DMS79 (cell line): ENCODE data around the gene GNA15.
"Not testable (repeated sequence)": the region's sequence is repeated elsewhere in the genome, so short reads cannot be mapped to it uniquely, and the experiment has no call there.

Experiments used
- DNase-seq: peaks from one replicate; lab custom pipeline; 2025; lab: John Stamatoyannopoulos, UW

Gene GNA15

GRCh38 chr19:3135961-3136683 lies at the start of gene GNA15:
Gene GNA15, plus strand, starts transcription at chr19:3136033. Its CDS starts 418 bp downstream, at chr19:3136451.
- no peak for DNase-seq

GRCh38 chr19:3087769-3088168 lies 48.1 kb upstream of the GNA15 start:
- DNase-seq: no peak

DNA sequence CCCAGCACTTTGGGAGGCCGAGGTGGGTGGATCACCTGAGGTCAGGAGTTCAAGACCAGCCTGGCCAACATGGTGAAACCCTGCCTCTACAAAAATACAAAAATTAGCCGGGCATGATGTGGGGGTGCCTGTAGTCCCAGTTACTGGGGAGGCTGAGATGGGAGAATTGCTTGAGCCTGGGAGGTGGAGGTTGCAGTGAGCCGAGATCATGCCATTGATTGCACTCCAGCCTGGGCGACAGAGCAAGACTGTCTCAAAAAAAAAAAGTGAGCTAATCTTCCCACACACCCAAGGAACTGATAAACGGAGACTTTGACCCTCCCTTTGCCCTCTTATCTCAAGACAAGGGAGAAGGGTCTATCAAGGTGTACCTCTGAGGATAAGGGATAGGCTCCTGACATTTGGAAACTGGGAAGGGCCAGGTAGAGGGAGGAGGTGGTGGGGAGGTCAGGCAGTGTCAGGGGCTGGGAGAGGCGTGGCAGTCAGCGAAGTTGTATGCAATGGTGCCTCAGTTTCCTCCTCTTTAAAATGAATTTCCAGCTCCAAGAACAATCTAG lies 46.5 kb upstream of the GNA15 start:
- not testable (repeated sequence) for DNase-seq

DNA sequence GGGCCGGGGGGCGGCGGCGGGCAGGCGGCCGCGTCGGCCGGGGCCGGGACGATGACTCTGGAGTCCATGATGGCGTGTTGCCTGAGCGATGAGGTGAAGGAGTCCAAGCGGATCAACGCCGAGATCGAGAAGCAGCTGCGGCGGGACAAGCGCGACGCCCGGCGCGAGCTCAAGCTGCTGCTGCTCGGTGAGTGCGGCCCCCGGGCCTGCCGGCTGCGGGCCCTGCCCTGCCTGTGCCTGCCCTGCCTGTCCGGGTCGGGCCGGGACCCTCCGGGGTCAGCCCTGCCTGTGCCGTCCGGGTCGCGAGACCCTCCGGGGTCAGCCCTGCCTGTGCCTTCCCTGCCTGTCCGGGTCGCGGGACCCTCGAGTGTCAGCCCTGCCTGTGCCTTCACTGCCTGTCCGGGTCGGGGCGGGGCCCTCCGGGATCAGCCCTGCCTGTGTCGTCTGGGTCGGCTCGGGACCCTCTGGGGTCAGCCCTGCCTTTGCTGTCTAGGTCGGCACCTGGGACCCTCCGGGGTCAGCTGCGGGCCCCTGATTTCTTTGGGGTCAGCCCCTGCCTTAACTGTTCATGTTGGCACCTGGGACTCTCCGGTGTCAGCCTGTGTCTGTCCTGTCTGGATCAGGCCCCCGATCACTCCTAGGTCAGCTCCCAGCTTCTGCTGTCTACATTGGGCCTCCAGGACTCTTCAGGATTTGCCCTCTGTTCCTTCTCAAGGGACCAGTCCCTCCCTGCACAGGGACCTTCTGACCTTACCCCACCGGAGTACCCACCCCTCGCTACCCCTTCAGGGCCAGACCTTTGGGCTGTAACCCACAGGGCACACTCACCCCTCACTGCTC lies 41.0 kb upstream of the GNA15 start:
- no peak for DNase-seq

- peak; percentile 12 for DNase-seq
Measured at GRCh38 chr19:3095441-3096191, 40.2 kb upstream of the GNA15 start.

- no peak for DNase-seq
Measured at GRCh38 chr19:3096267-3096901, 39.4 kb upstream of the GNA15 start.

DNA sequence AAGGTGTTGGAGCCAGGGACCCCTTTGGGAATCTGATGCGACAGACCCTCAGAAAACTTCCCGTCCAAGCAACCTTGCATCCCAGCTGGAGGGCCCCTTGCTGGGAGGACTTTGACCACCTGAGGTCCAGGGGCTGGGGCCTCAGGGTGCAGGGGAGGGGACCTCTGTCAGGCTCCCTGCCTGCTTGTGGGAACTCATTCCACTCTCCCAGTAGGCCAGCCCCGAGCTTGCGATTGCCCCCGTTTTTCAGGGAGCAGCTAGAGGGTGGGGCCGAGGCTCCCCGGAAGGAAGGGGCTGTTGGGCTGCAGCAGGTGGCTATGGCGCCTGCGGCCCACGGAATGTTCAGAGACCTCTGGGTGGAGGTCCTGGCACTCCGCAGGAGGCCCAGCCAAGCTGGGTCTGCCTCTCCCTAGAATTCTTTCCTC lies 38.9 kb upstream of the GNA15 start:
- no peak for DNase-seq

DNA sequence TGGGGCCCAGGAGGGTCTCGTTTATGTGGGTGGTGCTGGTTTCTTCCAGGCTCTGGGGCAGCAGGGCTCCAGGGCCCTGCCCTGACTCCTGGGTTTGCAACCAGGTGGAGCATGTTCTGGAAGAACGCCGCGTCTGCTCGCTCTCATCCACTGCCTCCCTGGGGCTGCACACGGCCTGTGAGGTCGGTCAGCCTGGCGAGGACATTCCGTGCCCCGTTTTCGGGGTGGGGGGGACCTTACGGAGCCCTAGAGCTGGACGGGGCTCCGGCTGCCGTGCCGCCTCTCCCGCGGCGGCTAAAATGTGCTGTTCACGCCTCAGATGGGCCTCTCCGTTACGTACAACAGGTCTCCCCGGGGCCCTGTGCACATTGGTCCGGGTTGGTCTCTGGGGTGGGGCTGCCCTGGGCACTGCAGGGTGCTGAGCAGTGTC lies 38.4 kb upstream of the GNA15 start:
- no peak for DNase-seq

- DNase-seq: no peak
Measured at GRCh38 chr19:3098141-3098514, 37.7 kb upstream of the GNA15 start.

DNA sequence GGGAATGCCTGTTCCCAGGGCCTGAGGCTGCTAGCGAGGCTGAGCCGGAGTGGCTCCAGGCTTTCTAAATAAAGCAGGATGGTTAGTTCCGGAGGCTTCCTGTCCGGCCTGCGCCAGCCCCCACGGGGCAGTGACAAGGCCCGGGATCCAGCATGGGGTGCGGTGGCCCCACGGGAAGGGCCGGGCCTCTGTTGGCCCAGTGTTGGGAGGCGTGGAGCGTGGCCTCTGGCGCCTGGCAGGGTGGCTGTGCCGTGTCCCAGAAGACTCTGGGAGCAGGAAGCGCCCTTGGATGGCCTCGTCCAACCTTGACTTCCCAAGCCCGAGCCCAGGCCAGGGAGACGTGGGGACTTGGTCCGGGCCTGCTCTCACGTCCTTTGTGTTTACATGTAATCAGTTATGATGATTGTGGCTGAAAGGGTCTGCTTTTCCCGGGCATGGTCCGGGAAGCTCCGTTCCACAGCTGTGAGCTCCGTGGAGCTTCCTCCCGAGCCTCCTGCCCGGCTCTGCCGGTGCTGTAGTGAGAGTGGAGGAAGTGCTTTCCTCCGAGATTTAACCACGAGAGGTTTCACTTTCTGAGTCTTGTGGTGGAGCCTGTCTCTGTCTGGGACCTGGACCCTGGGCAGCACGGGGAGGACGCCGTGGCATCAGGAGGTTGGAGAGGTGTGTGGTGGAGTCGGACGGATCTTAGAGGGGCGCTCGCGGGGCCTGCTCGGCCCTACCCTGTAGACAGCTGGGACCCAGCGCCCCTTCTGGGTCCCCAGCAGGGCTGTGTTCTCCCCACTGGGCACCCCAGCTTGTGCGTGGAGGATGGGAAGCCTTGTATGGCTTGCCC lies 37.1 kb upstream of the GNA15 start:
- DNase-seq: no peak

DNA sequence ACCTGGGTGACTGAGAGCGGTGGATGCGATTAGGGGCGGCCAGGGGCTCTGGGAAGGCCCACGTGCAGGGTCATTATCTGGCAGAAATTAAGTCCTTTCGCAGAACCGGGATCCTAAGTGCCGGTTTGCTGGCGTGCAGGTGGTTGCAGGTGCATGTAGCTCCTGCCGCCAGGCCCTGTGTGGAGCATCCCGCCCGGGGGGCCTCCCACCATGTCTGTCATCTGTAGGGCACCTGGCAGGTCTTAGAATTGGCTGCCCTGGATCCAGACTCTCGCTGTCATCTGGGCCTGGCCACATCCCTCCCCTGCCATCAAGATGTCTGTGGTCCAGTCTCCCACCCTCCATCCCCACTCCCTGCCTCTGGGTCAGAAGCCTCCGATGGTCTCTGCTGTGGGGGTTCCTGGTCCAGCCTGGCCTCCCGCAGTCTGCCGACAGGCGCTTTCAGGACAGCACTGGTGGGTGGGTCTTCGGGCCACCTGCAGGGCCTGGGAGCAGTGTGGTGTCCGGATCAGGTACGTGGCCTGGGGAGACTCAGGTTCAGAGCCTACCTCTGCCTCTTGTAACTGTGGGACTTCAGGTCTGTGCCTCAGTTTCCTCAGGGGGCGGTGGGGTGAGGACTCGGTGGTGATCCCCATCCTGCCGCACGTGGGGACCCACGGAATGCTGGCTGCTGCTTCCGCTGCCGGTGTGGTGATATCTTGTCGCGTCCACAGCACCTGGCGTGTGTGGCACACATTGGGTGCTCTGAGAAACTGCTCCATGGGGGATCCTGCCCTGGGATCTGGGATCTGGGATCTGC lies 36.3 kb upstream of the GNA15 start:
- DNase-seq: no peak

GRCh38 chr19:3100331-3100730 lies 35.5 kb upstream of the GNA15 start:
- DNase-seq: no peak

- no peak for DNase-seq
Measured at GRCh38 chr19:3100747-3101730, 34.8 kb upstream of the GNA15 start.

DNA sequence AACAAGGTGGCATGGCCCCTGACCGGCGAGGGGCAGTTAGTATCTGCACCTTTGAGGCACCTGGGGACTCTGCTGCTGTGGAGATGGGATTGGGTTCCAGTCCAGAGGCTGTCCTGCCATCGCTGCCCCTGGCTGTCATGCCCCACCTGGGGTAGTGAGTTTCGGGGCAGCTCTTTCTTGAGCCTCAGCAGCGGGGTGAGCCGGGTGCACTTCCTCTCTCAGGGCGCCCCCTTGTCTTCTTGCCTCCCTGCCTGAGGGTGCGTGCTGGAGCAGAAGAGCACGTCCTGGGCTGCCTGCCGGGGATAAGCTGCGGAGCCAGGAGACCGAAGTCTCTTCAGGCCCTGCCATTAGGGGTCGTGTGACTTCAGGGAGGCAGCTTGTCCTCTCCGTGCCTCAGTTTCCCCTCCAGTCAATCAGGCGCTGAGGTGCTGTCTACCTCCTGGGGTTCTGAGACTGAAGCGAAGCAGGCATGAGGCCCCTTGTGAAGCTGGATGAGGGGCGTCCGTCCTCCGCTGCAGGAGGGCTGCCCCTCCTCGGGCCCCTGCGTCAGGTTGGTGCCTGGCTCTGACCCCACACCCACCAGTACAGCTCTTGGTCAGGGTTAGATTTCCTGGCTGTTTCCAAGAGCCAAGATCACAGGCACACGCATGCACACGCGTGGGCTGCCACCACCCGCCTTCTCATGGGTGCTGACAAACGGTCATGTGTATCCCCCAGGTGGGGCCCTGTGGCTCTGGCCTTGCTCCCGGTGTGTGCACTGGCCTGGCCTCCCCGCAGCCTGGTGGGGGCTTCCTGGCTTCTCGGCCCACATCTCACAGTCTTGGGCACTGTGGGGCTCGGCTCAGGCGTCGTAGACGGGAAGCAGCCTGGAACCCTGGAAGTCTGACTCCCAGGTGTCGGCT lies 33.3 kb upstream of the GNA15 start:
- no peak for DNase-seq

DNA sequence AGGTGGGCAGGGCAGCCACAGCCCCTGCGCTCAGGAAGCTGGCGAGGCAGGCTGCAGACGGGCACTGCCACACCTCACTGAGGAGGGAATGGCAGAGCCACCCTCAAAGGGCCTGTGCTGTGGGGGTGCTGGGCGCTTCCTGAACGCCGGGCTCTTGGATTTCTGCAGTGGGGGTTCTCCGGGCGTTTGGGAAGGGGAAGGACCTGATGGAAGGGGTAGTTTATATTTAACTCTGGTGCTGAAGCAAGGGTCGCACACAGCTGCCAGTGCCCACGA lies 31.2 kb upstream of the GNA15 start:
- DNase-seq: no peak

- DNase-seq: no peak
Measured at GRCh38 chr19:3105641-3106508, 30.0 kb upstream of the GNA15 start.

DNA sequence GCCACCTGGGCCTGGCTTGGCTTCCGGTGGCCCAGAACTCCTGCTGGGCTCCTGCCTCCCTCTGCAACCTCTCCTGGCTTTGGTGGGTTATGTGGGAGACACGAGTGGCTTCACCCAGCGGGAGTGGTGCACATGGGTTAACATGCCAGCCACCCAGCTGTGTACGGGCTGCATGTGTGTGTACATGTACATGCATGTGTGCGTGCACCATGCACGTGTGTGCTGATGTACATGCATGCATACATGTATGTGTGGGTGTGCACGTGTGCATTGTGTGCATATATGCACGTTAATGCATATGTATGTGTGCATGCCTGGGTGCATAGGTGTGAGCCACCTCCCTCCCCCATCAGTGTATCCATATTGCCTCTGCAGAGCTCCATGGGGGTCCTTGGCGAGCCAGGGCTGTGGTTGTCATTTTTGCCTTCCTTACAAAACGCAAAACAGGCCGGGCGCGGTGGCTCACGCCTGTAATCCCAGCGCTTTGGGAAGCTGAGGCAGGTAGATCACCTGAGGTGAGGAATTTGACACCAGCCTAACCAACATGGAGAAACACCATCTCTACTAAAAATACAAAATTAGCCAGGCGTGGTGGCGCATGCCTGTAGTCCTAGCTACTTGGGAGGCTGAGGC lies 29.2 kb upstream of the GNA15 start:
- no peak for DNase-seq
